ENCODE results near the gene MAST2.

GRCh38 chr1:45925728-45926287, 122.4 kb downstream of the MAST2 start:
- TF ChIP-seq CTCF (conservative IDR thresholded peaks at IDR 0.05) = no peak
- no peak for TF ChIP-seq ZFX (IDR thresholded peaks at IDR 0.05)

Measured in C4-2B (cell line).